A375 (cell line): ENCODE data around the gene CDH5. TPM values are rescaled to one million over a fixed set of nuclear protein-coding genes. Genes with fewer than 3 reads are reported as not detected.

ENCODE experiments used
- total RNA-seq: library from RNA; depleted of rRNA; stranded (reverse); fragments of >200 nt; shearing (Covaris generic); gene quantifications from 2 replicates; pipeline ENCODE4 v1.2.3, GENCODE V29; 2014; rRNA removed

The CDH5 gene
- total RNA-seq: 0.05 and 0.45 TPM in 2 replicates

GRCh38 chr16:66366433-66367299 is at the start of gene CDH5:
Gene CDH5 (plus strand): TSS chr16:66366691. CDS start chr16:66379338, 12,647 bp downstream.

GRCh38 chr16:66427036-66427860 is 60.8 kb downstream of the CDH5 start, which contains the start of gene BEAN1:
Gene BEAN1 (plus strand): TSS chr16:66427295. CDS start chr16:66437677, 10,382 bp downstream.

Other genes with a start within 250 kb of the CDH5 start
- not detected in 2 replicates for gene BEAN1, start 60.6 kb downstream of the CDH5 start, total RNA-seq
- gene TK2, start 183.4 kb downstream of the CDH5 start, total RNA-seq: 18.2 and 23.7 TPM in 2 replicates
- 97.6 and 120 TPM in 2 replicates for gene CKLF, start 185.9 kb downstream of the CDH5 start, total RNA-seq
- gene CMTM1, start 199.7 kb downstream of the CDH5 start, total RNA-seq: 1.1 and 1.4 TPM in 2 replicates
- not detected in 2 replicates for gene CMTM2, start 212.8 kb downstream of the CDH5 start, total RNA-seq
- 17.1 and 19.3 TPM in 2 replicates for gene CMTM3, start 238.0 kb downstream of the CDH5 start, total RNA-seq